Neural cell (in vitro differentiated cells): ENCODE data around the gene IPO11. TPM values are rescaled to one million over a fixed set of nuclear protein-coding genes. Genes with fewer than 3 reads are reported as not detected.

Experiments
- H2AFZ ChIP-seq: fragments of 200-600, 300-800 bp; sonication (generic), shearing (Covaris generic); 2 replicates; pipeline ENCODE4 v1.6.0; 2014; ENCODE audit warnings: low read depth, mild to moderate bottlenecking, antibody characterized with exemption, low read length, moderate library complexity
- H3F3A ChIP-seq: fragments of 200-600 bp; shearing (Covaris generic); 2 replicates; pipeline ENCODE4 v1.6.1; 2016; ENCODE audit warnings: mild to moderate bottlenecking, moderate library complexity, mixed read lengths, antibody characterized with exemption, low read length; ENCODE audit not compliant: insufficient read depth, poor library complexity, severe bottlenecking
- H3K27ac ChIP-seq: fragments of 200-600, 300-800 bp; sonication (generic), shearing (Covaris generic); 2 replicates; pipeline ENCODE4 v1.5.1; 2014; ENCODE audit warnings: mild to moderate bottlenecking, low read length, moderate library complexity
- H3K27me3 ChIP-seq: fragments of 300-800, 200-600 bp; sonication (generic), shearing (Covaris generic); 2 replicates; pipeline ENCODE4 v1.6.0; 2014; ENCODE audit warnings: mild to moderate bottlenecking, low read depth, low read length, moderate library complexity; ENCODE audit not compliant: insufficient read depth
- H3K36me3 ChIP-seq: fragments of 300-800, 200-600 bp; sonication (generic), shearing (Covaris generic); 2 replicates; pipeline ENCODE4 v1.5.1; 2014; ENCODE audit warnings: mild to moderate bottlenecking, antibody characterized with exemption, low read length, moderate library complexity; ENCODE audit not compliant: insufficient read depth
- H3K4me2 ChIP-seq: fragments of 300-800, 200-600 bp; sonication (generic), shearing (Covaris generic); 2 replicates; pipeline ENCODE4 v1.6.0; 2014; ENCODE audit warnings: mild to moderate bottlenecking, low read length
- H3K4me3 ChIP-seq: fragments of 300-800, 200-600 bp; sonication (generic), shearing (Covaris generic); 2 replicates; pipeline ENCODE4 v1.5.1; 2014; ENCODE audit warnings: mild to moderate bottlenecking, low read length, moderate library complexity
- H3K79me2 ChIP-seq: fragments of 200-600 bp; shearing (Covaris generic); replicated peaks from 2 replicates; pipeline ENCODE4 v1.6.0; 2014; ENCODE audit warnings: mild to moderate bottlenecking, low read length, moderate library complexity; ENCODE audit not compliant: insufficient read depth
- H3K9ac ChIP-seq: fragments of 300-800, 200-600 bp; sonication (generic), shearing (Covaris generic); 2 replicates; pipeline ENCODE4 v1.6.1; 2016; ENCODE audit warnings: mild to moderate bottlenecking, low read length, mixed read lengths
- H3K9me2 ChIP-seq: fragments of 200-600 bp; shearing (Covaris generic); 2 replicates; pipeline ENCODE4 v1.6.1; 2016; ENCODE audit warnings: mild to moderate bottlenecking, low read length, mixed read lengths; ENCODE audit not compliant: insufficient read depth
- H3K9me3 ChIP-seq: fragments of 200-600, 300-800 bp; sonication (generic), shearing (Covaris generic); 2 replicates; pipeline ENCODE4 v1.6.1; 2016; ENCODE audit warnings: mild to moderate bottlenecking, mixed run types, low read length, moderate library complexity, mixed read lengths
- H4K20me1 ChIP-seq: fragments of 200-600 bp; shearing (Covaris generic); 2 replicates; pipeline ENCODE4 v1.6.1; 2016; ENCODE audit warnings: mild to moderate bottlenecking, mixed run types; ENCODE audit not compliant: insufficient read depth
- CTCF ChIP-seq: fragments of 450-650 bp; IDR thresholded peaks from 2 replicates; pipeline ENCODE4 v1.5.1; 2014; ENCODE audit warnings: antibody characterized with exemption, mild to moderate bottlenecking, moderate library complexity; ENCODE audit not compliant: poor library complexity, severe bottlenecking
- EP300 ChIP-seq: fragments of 450-650 bp; conservative IDR thresholded peaks from 2 replicates; pipeline ENCODE4 v1.6.1; 2014; ENCODE audit warnings: antibody characterized with exemption, mild to moderate bottlenecking, moderate library complexity; ENCODE audit not compliant: poor library complexity, severe bottlenecking
- EZH2 ChIP-seq: fragments of 200-600, 300-800 bp; shearing (Covaris generic), sonication (generic); IDR thresholded peaks from 2 replicates; pipeline ENCODE4 v1.6.1; 2014; ENCODE audit warnings: antibody characterized with exemption, low read length, borderline replicate concordance, mild to moderate bottlenecking; ENCODE audit not compliant: insufficient read depth, poor library complexity, severe bottlenecking
- MXI1 ChIP-seq: fragments of 450-650 bp; conservative IDR thresholded peaks from 2 replicates; pipeline ENCODE4 v1.6.1; 2014; ENCODE audit warnings: antibody characterized with exemption, mild to moderate bottlenecking; ENCODE audit not compliant: poor library complexity, severe bottlenecking
- RAD21 ChIP-seq: fragments of 450-650 bp; conservative IDR thresholded peaks from 2 replicates; pipeline ENCODE4 v1.6.1; 2014; ENCODE audit warnings: antibody characterized with exemption, mild to moderate bottlenecking, moderate library complexity
- REST ChIP-seq: IDR thresholded peaks from 2 replicates; pipeline ENCODE4 v1.6.1; 2012; ENCODE audit warnings: borderline replicate concordance
- SMC3 ChIP-seq: fragments of 450-650 bp; conservative IDR thresholded peaks from 2 replicates; pipeline ENCODE4 v1.6.1; 2014; ENCODE audit warnings: antibody characterized with exemption, mild to moderate bottlenecking, moderate library complexity; ENCODE audit not compliant: poor library complexity
- TAF1 ChIP-seq: IDR thresholded peaks from 2 replicates; pipeline ENCODE4 v1.6.1; 2012; ENCODE audit warnings: low read depth
- polyA plus RNA-seq: library from polyadenylated mRNA; depleted of rRNA; stranded (reverse); fragments of >200 nt; gene quantifications from 2 replicates; pipeline ENCODE4 v1.2.3, GENCODE V29; 2014

The IPO11 gene
- polyA plus RNA-seq, 1 donor from 2014 or later, result 12.5 TPM

GRCh38 chr5:62385131-62385530 lies 27.4 kb upstream of the IPO11 start:
- Histone ChIP-seq H3F3A (no peaks in the 10 kb centered on the region), H3K9ac (no peak overlapping the region), H3K4me2 (no peak overlapping the region), H3K27ac (no peak overlapping the region), H4K20me1 (no peaks in the 10 kb centered on the region), H3K9me2 (no peaks in the 10 kb centered on the region), H3K9me3 (no peaks in the 10 kb centered on the region), H3K27me3 (no peaks in the 10 kb centered on the region), H3K36me3 (peaks cover 15% of the 10 kb centered on the region), H2AFZ (no peak overlapping the region), H3K4me3 (no peak overlapping the region), H3K79me2 (no peaks in the 10 kb centered on the region)
- TF ChIP-seq REST (no peak), CTCF (no peak), MXI1 (no peak), TAF1 (no peak), EP300 (no peak), EZH2 (no peak), SMC3 (no peak), RAD21 (no peak)

- Histone ChIP-seq H2AFZ (no peak overlapping the region), H3K79me2 (no peaks in the 10 kb centered on the region), H3K9me2 (no peaks in the 10 kb centered on the region), H3K27me3 (no peaks in the 10 kb centered on the region), H3K9me3 (no peaks in the 10 kb centered on the region), H3K27ac (no peak overlapping the region), H3K9ac (no peak overlapping the region), H3K4me2 (no peak overlapping the region), H4K20me1 (no peaks in the 10 kb centered on the region), H3F3A (no peaks in the 10 kb centered on the region), H3K36me3 (peaks cover 8% of the 10 kb centered on the region), H3K4me3 (no peak overlapping the region)
- TF ChIP-seq RAD21 (no peak), SMC3 (no peak), TAF1 (no peak), EP300 (no peak), EZH2 (no peak)
Observed at GRCh38 chr5:62385816-62386400, 26.7 kb upstream of the IPO11 start.
